Measurements from ENCODE around the gene MS4A10.

DNA sequence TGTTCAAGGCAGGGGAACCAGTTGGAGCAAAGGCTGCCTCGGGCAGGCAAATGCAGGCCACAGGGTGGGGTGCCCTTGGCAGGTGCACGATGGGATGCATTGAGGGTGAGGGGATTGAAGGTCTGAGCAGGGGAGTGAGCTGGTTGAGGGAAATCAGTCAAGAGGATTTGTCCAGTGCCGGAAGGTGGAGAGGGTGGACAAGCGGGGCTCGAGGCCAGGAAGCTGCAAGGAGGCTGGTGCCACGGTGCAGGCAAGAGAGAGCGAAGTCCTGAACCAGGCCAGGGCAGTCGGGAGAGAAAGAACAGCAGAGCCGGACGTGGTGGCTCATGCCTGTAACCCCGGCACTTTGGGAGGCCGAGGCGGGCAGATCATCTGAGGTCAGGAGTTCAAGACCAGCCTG, 10.4 kb upstream of the MS4A10 start:
- TF ChIP-seq, protein P1, sequence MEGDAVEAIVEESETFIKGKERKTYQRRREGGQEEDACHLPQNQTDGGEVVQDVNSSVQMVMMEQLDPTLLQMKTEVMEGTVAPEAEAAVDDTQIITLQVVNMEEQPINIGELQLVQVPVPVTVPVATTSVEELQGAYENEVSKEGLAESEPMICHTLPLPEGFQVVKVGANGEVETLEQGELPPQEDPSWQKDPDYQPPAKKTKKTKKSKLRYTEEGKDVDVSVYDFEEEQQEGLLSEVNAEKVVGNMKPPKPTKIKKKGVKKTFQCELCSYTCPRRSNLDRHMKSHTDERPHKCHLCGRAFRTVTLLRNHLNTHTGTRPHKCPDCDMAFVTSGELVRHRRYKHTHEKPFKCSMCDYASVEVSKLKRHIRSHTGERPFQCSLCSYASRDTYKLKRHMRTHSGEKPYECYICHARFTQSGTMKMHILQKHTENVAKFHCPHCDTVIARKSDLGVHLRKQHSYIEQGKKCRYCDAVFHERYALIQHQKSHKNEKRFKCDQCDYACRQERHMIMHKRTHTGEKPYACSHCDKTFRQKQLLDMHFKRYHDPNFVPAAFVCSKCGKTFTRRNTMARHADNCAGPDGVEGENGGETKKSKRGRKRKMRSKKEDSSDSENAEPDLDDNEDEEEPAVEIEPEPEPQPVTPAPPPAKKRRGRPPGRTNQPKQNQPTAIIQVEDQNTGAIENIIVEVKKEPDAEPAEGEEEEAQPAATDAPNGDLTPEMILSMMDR (conservative IDR thresholded peaks at IDR 0.05), result no peak
- no peak for TF ChIP-seq ZFX (IDR thresholded peaks at IDR 0.05)

Measured in C4-2B (cell line).